MM.1S (cell line): ENCODE data around the gene FIBCD1.

Experiments used
- DNase-seq: peaks from one replicate; pipeline ENCODE4 v3.0.0-alpha.2; 2015
- H2AFZ ChIP-seq: fragments of 300-600 bp; sonication (generic); 2 replicates; pipeline ENCODE4 v1.6.0; 2016; ENCODE audit warnings: antibody characterized with exemption, low read length
- H3F3A ChIP-seq: fragments of 300-600 bp; sonication (generic); 2 replicates; pipeline ENCODE4 v1.6.1; 2016; ENCODE audit warnings: mild to moderate bottlenecking, antibody characterized with exemption, low read length, moderate library complexity, mixed read lengths; ENCODE audit not compliant: insufficient read depth
- H3K27ac ChIP-seq: fragments of 300-600 bp; sonication (generic); 2 replicates; pipeline ENCODE4 v1.5.1; 2016; ENCODE audit warnings: mild to moderate bottlenecking, low read length
- H3K27me3 ChIP-seq: fragments of 300-600 bp; sonication (generic); replicated peaks from 2 replicates; pipeline ENCODE4 v1.6.0; 2016; ENCODE audit warnings: low read length; ENCODE audit not compliant: insufficient read depth
- H3K36me3 ChIP-seq: fragments of 300-600 bp; sonication (generic); replicated peaks from 2 replicates; pipeline ENCODE4 v1.6.1; 2016; ENCODE audit warnings: mild to moderate bottlenecking, low read length, mixed read lengths; ENCODE audit not compliant: insufficient read depth
- H3K4me1 ChIP-seq: fragments of 300-600 bp; sonication (generic); 2 replicates; pipeline ENCODE4 v1.6.1; 2016; ENCODE audit warnings: low read length, mixed read lengths
- H3K4me2 ChIP-seq: fragments of 300-600 bp; sonication (generic); 2 replicates; pipeline ENCODE4 v1.6.0; 2016; ENCODE audit warnings: low read depth, low read length
- H3K4me3 ChIP-seq: fragments of 300-600 bp; sonication (generic); 2 replicates; pipeline ENCODE4 v1.5.1; 2016; ENCODE audit warnings: low read length, mixed read lengths
- H3K79me2 ChIP-seq: fragments of 300-600 bp; sonication (generic); 2 replicates; pipeline ENCODE4 v1.6.1; 2016; ENCODE audit warnings: mixed run types, low read length, mixed read lengths
- H3K9ac ChIP-seq: fragments of 300-600 bp; sonication (generic); 2 replicates; pipeline ENCODE4 v1.6.1; 2016; ENCODE audit warnings: low read length, mixed read lengths
- H3K9me2 ChIP-seq: fragments of 300-600 bp; sonication (generic); replicated peaks from 2 replicates; pipeline ENCODE4 v1.6.1; 2016; ENCODE audit warnings: mild to moderate bottlenecking, low read length, mixed read lengths; ENCODE audit not compliant: insufficient read depth
- H3K9me3 ChIP-seq: fragments of 300-600 bp; sonication (generic); replicated peaks from 2 replicates; pipeline ENCODE4 v1.6.1; 2016; ENCODE audit warnings: mild to moderate bottlenecking, low read length, mixed read lengths; ENCODE audit not compliant: insufficient read depth
- H4K20me1 ChIP-seq: fragments of 300-600 bp; sonication (generic); 2 replicates; pipeline ENCODE4 v1.6.1; 2016; ENCODE audit warnings: mild to moderate bottlenecking, low read length, moderate library complexity, mixed read lengths; ENCODE audit not compliant: insufficient read depth
- EZH2 ChIP-seq: fragments of 300-600 bp; sonication (generic); optimal IDR thresholded peaks from 2 replicates; pipeline ENCODE3; 2017; ENCODE audit warnings: low read depth, mild to moderate bottlenecking, antibody characterized with exemption, low read length, mixed read lengths
- EZH2phosphoT487 ChIP-seq: fragments of 300-600 bp; sonication (generic); IDR thresholded peaks from 2 replicates; pipeline ENCODE4 v1.6.1; 2018; ENCODE audit warnings: antibody characterized with exemption, low read length
- TF ChIP-seq, protein P1 (sequence below): fragments of 300-600 bp; sonication (generic); IDR thresholded peaks from 2 replicates; pipeline ENCODE4 v1.5.1; 2016; ENCODE audit warnings: antibody characterized with exemption, low read length, mixed read lengths

Gene FIBCD1

DNA sequence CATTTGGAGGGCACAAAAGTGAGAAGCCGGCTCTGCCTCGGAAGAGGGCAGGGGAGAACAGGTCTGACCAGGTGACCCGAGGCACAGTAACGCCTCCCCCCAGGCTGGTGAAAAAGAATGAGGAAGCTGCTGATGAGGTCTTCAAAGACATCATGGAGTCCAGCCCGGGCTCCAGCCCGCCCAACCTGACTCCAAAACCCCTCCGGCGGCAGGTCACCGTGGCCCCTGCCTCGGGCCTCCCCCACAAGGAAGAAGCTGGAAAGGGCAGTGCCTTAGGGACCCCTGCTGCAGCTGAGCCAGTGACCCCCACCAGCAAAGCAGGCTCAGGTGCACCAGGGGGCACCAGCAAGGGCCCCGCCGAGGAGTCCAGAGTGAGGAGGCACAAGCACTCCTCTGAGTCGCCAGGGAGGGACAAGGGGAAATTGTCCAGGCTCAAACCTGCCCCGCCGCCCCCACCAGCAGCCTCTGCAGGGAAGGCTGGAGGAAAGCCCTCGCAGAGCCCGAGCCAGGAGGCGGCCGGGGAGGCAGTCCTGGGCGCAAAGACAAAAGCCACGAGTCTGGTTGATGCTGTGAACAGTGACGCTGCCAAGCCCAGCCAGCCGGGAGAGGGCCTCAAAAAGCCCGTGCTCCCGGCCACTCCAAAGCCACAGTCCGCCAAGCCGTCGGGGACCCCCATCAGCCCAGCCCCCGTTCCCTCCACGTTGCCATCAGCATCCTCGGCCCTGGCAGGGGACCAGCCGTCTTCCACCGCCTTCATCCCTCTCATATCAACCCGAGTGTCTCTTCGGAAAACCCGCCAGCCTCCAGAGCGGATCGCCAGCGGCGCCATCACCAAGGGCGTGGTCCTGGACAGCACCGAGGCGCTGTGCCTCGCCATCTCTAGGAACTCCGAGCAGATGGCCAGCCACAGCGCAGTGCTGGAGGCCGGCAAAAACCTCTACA lies 54.2 kb downstream of the FIBCD1 start:
- H2AFZ ChIP-seq = no peak overlapping the region
- H3F3A ChIP-seq = no peaks in the 10 kb centered on the region
- no peaks in the 10 kb centered on the region for H3K36me3 ChIP-seq
- no peaks in the 10 kb centered on the region for H3K9me3 ChIP-seq
- H3K9ac ChIP-seq = no peak overlapping the region
- no peaks in the 10 kb centered on the region for H3K27me3 ChIP-seq
- no peaks in the 10 kb centered on the region for H3K4me1 ChIP-seq
- H3K27ac ChIP-seq = no peak overlapping the region
- no peak overlapping the region for H3K4me3 ChIP-seq
- no peaks in the 10 kb centered on the region for H4K20me1 ChIP-seq
- H3K4me2 ChIP-seq = no peak overlapping the region
- H3K9me2 ChIP-seq = no peaks in the 10 kb centered on the region
- no peak for DNase-seq
- H3K79me2 ChIP-seq = no peaks in the 10 kb centered on the region
- TF ChIP-seq, protein P1, sequence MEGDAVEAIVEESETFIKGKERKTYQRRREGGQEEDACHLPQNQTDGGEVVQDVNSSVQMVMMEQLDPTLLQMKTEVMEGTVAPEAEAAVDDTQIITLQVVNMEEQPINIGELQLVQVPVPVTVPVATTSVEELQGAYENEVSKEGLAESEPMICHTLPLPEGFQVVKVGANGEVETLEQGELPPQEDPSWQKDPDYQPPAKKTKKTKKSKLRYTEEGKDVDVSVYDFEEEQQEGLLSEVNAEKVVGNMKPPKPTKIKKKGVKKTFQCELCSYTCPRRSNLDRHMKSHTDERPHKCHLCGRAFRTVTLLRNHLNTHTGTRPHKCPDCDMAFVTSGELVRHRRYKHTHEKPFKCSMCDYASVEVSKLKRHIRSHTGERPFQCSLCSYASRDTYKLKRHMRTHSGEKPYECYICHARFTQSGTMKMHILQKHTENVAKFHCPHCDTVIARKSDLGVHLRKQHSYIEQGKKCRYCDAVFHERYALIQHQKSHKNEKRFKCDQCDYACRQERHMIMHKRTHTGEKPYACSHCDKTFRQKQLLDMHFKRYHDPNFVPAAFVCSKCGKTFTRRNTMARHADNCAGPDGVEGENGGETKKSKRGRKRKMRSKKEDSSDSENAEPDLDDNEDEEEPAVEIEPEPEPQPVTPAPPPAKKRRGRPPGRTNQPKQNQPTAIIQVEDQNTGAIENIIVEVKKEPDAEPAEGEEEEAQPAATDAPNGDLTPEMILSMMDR = no peak
- no peak for TF ChIP-seq EZH2phosphoT487
- no peak for TF ChIP-seq EZH2

DNA sequence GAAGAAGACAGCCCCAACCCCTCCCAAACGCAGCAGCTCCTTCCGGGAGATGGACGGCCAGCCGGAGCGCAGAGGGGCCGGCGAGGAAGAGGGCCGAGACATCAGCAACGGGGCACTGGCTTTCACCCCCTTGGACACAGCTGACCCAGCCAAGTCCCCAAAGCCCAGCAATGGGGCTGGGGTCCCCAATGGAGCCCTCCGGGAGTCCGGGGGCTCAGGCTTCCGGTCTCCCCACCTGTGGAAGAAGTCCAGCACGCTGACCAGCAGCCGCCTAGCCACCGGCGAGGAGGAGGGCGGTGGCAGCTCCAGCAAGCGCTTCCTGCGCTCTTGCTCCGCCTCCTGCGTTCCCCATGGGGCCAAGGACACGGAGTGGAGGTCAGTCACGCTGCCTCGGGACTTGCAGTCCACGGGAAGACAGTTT lies 54.9 kb downstream of the FIBCD1 start:
- no peak for DNase-seq
- Histone ChIP-seq H3K4me1 (no peaks in the 10 kb centered on the region), H4K20me1 (no peaks in the 10 kb centered on the region), H3K36me3 (no peaks in the 10 kb centered on the region), H3K4me3 (no peak overlapping the region), H3K79me2 (no peaks in the 10 kb centered on the region), H3F3A (no peaks in the 10 kb centered on the region), H3K4me2 (no peak overlapping the region), H3K27ac (no peak overlapping the region), H3K27me3 (no peaks in the 10 kb centered on the region), H3K9me3 (no peaks in the 10 kb centered on the region), H2AFZ (no peak overlapping the region), H3K9me2 (no peaks in the 10 kb centered on the region), H3K9ac (no peak overlapping the region)
- TF ChIP-seq EZH2 (no peak), EZH2phosphoT487 (no peak)
- TF ChIP-seq, protein P1 = no peak

DNA sequence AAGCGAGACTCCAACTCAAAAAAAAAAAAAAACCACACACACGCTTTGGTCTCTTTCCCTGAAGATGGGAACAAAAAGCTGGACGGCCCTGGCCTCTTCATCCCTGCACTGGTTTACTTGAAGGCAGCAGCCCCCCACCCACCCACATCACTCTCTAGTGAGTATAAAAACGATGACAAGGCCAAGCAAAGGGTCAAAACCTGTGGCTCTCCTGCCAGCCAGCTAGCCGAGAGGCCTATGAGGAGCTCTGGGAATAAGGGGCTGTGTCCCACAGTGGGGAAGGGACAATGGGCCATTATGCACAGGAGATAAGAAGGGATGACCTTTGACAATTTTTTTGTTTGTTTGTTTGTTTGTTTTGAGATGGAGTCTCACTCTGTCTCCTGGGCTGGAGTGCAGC lies 55.6 kb downstream of the FIBCD1 start:
- Histone ChIP-seq H3K36me3 (no peaks in the 10 kb centered on the region), H3K27me3 (no peaks in the 10 kb centered on the region), H3K9ac (no peak overlapping the region), H3K4me3 (no peak overlapping the region), H2AFZ (no peak overlapping the region), H3K9me2 (no peaks in the 10 kb centered on the region), H3K4me1 (no peaks in the 10 kb centered on the region), H3K27ac (no peak overlapping the region), H3F3A (no peaks in the 10 kb centered on the region), H4K20me1 (no peaks in the 10 kb centered on the region), H3K79me2 (no peaks in the 10 kb centered on the region), H3K4me2 (no peak overlapping the region), H3K9me3 (no peaks in the 10 kb centered on the region)
- no peak for TF ChIP-seq EZH2
- TF ChIP-seq, protein P1 = no peak
- no peak for TF ChIP-seq EZH2phosphoT487
- no peak for DNase-seq
